ENCODE data around the gene EFCAB7. TPM values are rescaled to one million over a fixed set of nuclear protein-coding genes. Genes with fewer than 3 reads are reported as not detected.
"Not testable (repeated sequence)": the region's sequence is repeated elsewhere in the genome, so short reads cannot be mapped to it uniquely, and the experiment has no call there.

EFCAB7 gene
- total and polyA plus RNA-seq, 9 donors, result 6.5 to 26.3 (median 8.2) TPM

DNA sequence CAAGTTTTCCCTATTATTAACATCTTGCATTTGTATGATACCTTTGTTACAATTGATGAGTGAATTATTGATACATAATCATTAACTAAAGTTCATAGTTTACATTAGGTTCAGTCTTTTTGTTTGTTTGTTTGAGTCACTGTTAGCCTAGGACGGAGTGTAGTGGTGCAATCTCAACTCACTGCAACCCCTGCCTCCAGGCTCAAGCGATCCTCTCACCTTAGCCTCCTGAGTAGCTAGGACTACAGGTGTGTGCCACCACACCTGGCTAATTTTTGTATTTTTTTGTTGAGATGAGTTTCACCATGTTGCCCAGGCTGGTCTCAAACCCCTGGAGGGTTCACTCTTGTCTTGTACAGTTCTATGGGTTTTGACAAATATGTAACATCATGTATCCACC lies 36.0 kb downstream of the EFCAB7 start:
- Histone ChIP-seq H3K27me3 (no peaks in the 10 kb centered on the region), H3K4me3 (no peak overlapping the region), H3K9me3 (no peaks in the 10 kb centered on the region), H3K36me3 (no peaks in the 10 kb centered on the region), H3K27ac (no peak overlapping the region), H3K4me1 (ENCODE audit: insufficient read depth) (no peaks in the 10 kb centered on the region)
- TF ChIP-seq EP300 (IDR thresholded peaks at IDR 0.05), result no peak
- no peak for TF ChIP-seq POLR2A (IDR thresholded peaks at IDR 0.05)
- TF ChIP-seq, protein P1, sequence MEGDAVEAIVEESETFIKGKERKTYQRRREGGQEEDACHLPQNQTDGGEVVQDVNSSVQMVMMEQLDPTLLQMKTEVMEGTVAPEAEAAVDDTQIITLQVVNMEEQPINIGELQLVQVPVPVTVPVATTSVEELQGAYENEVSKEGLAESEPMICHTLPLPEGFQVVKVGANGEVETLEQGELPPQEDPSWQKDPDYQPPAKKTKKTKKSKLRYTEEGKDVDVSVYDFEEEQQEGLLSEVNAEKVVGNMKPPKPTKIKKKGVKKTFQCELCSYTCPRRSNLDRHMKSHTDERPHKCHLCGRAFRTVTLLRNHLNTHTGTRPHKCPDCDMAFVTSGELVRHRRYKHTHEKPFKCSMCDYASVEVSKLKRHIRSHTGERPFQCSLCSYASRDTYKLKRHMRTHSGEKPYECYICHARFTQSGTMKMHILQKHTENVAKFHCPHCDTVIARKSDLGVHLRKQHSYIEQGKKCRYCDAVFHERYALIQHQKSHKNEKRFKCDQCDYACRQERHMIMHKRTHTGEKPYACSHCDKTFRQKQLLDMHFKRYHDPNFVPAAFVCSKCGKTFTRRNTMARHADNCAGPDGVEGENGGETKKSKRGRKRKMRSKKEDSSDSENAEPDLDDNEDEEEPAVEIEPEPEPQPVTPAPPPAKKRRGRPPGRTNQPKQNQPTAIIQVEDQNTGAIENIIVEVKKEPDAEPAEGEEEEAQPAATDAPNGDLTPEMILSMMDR (IDR thresholded peaks at IDR 0.05), result no peak
- intact Hi-C loops (cut with DNase I), result no loop called here
- WGBS, 3 donors, result 96 to 100% (median 99%) methylated on average over 2 of the region's 2 CpGs
- DNase-seq, result no peak

DNA sequence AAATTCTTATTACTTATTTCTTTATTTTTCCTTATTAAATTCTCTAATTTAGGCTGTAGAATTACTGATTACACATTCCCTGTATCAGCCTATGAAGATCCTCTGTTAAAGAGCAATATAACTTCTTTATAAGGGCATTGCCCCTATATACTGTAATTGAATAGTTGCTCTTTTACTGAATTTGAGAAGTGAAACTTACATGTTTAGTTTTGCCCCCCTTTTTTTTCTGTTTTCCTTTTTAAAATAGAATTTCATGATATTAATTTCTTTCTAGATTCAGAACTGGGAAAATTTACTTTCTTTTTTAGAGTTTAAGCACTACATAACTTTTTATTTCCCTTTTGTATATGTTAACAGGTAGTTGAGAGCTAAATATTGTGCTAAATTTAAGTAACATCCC lies 40.4 kb downstream of the EFCAB7 start:
- no peaks in the 10 kb centered on the region for H3K36me3 ChIP-seq
- DNase-seq, result no peak
- no peak overlapping the region for H3K4me3 ChIP-seq
- TF ChIP-seq POLR2A (IDR thresholded peaks at IDR 0.05) (no peak), EP300 (IDR thresholded peaks at IDR 0.05) (no peak)
- TF ChIP-seq, protein P1 (IDR thresholded peaks at IDR 0.05), result no peak
- no peak overlapping the region for H3K27ac ChIP-seq
- no peaks in the 10 kb centered on the region for H3K9me3 ChIP-seq
- no peaks in the 10 kb centered on the region for H3K27me3 ChIP-seq
- no peaks in the 10 kb centered on the region for H3K4me1 ChIP-seq (ENCODE audit: insufficient read depth)
- intact Hi-C loops (cut with DNase I), result no loop called here

DNA sequence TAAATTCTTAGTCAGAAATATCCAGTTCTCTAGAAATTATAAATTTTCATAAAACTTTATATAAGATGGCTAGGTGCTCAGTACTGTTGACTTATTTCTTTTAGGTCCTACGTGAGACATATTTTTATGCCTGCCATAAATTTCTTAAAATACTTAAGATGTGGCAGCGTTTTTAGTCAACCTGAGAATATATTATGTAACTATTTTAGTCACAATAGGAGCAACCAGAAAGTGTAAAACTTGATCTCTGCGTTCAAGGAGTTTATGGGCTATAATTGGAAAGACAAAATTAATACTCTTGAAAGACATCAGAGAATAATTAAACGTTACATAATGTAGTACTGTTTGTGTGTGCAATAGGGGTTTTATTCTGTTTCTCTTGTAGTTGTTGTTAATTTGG lies 45.7 kb downstream of the EFCAB7 start:
- no peak for TF ChIP-seq POLR2A (IDR thresholded peaks at IDR 0.05)
- no peak for TF ChIP-seq EP300 (IDR thresholded peaks at IDR 0.05)
- TF ChIP-seq, protein P1 (IDR thresholded peaks at IDR 0.05), result no peak
- H3K9me3 ChIP-seq, result no peaks in the 10 kb centered on the region
- no peaks in the 10 kb centered on the region for H3K4me1 ChIP-seq (ENCODE audit: insufficient read depth)
- whole genome bisulfite sequencing, 3 donors, result 93 to 95% (median 93%) methylated on average over 4 of the region's 4 CpGs
- no peaks in the 10 kb centered on the region for H3K36me3 ChIP-seq
- H3K27me3 ChIP-seq, result no peaks in the 10 kb centered on the region
- DNase-seq, result no peak
- H3K27ac ChIP-seq, result no peak overlapping the region
- intact Hi-C loops (cut with DNase I), result no loop called here
- no peak overlapping the region for H3K4me3 ChIP-seq

DNA sequence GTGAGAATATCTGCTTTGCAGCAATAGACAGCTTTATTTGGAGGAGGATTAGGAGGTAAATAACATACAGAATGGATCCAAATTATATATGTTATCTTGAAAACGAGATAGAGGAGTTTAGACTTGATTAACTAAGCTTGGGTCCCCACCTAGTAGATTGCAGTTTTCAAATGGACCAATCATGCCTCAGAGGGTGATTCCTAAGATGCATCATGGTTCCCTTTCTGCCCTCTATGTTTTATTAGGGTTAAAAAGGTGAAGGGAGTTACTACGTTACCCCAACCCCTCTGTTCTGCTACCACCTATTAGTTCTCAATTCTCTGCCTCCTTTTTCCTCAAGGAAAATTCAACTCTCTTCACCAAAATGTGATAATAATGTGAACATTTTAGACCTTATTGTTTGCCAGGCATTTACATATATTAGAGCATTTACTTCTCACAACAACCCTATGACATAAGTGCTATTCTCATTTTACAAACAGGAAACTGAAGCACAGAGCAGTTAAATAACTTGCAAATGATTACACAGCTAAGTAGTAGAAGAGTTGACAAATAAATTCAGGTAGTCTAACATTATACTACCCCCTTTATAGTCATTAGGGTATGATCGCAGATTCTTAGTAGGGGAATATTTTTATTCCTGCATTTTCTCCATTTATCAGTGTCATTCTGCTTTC lies 46.5 kb downstream of the EFCAB7 start:
- Histone ChIP-seq H3K36me3 (no peaks in the 10 kb centered on the region), H3K9me3 (no peaks in the 10 kb centered on the region), H3K4me3 (no peak overlapping the region), H3K27me3 (no peaks in the 10 kb centered on the region), H3K27ac (no peak overlapping the region), H3K4me1 (ENCODE audit: insufficient read depth) (no peaks in the 10 kb centered on the region)
- no peak for DNase-seq
- WGBS, 3 donors, result 83 to 90% (median 86%) methylated on average over 3 of the region's 3 CpGs
- TF ChIP-seq POLR2A (IDR thresholded peaks at IDR 0.05), result no peak
- TF ChIP-seq EP300 (IDR thresholded peaks at IDR 0.05), result no peak
- TF ChIP-seq, protein P1 (IDR thresholded peaks at IDR 0.05), result no peak
- intact Hi-C loops (cut with DNase I), result loop anchor here in 1 of 4 donors (10.0 kb wide), 1 partner anchor 675 kb away; no protein-coding TSS in a partner anchor

DNA sequence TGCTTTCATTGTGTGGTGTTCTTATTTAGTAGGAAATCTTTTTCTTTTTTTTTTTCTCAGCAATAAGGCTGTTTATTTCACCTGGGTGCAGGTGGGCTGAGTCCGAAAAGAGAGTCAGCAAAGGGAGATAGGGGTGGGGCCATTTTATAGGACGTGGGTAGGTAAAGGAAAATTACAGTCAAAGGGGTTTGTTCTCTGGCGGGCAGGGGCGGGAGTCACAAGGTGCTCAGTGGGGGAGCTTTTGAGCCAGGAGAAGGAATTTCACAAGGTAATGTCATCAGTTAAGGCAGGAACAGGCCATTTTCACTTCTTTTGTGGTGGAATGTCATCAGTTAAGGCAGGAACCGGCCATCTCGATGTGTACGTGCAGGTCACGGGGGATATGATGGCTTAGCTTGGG lies 49.4 kb downstream of the EFCAB7 start:
- not testable (repeated sequence) for H3K4me1 ChIP-seq (ENCODE audit: insufficient read depth); H3K4me3 ChIP-seq; H3K9me3 ChIP-seq; H3K36me3 ChIP-seq; DNase-seq; H3K27ac ChIP-seq; H3K27me3 ChIP-seq
- whole genome bisulfite sequencing, 3 donors, result 90 to 94% (median 92%) methylated on average over 8 of the region's 8 CpGs
- intact Hi-C loops (cut with DNase I), result loop anchor here in 1 of 4 donors (10.0 kb wide), 1 partner anchor 672 kb away; no protein-coding TSS in a partner anchor

GRCh38 chr1:63574203-63574796 lies 51.0 kb downstream of the EFCAB7 start:
- H3K4me3 ChIP-seq; H3K27me3 ChIP-seq; H3K36me3 ChIP-seq; H3K4me1 ChIP-seq (ENCODE audit: insufficient read depth); H3K27ac ChIP-seq; DNase-seq; H3K9me3 ChIP-seq: not testable (repeated sequence)
- intact Hi-C loops (cut with DNase I), result loop anchor here in 1 of 4 donors (10.0 kb wide), 1 partner anchor 671 kb away; no protein-coding TSS in a partner anchor
- WGBS, 3 donors, result 82 to 88% (median 82%) methylated on average over 2 of the region's 2 CpGs

Data from ovary (tissue), 9 donors.